GM12892 (cell line): ENCODE results near the gene DYNC1H1.
"Not testable (repeated sequence)": the region's sequence is repeated elsewhere in the genome, so short reads cannot be mapped to it uniquely, and the experiment has no call there.

Source experiments
- DNase-seq: peaks from one replicate; pipeline ENCODE4 v3.0.0; 2011; ENCODE audit not compliant: insufficient read length
- FAIRE-seq: peaks from 2 replicates; lab custom pipeline; 2011; peaks lifted over from hg19 to GRCh38; lab: Jason Lieb, UNC
- POLR2A ChIP-seq: IDR thresholded peaks from 2 replicates; pipeline ENCODE4 v1.6.1; 2011; ENCODE audit warnings: low read depth, low read length, control low read depth
- POLR2AphosphoS5 ChIP-seq: IDR thresholded peaks from 2 replicates; pipeline ENCODE4 v1.6.1; 2011; ENCODE audit warnings: low read depth, low read length, control low read depth
- TAF1 ChIP-seq: IDR thresholded peaks from 2 replicates; pipeline ENCODE4 v1.6.1; 2011; ENCODE audit warnings: low read depth, mild to moderate bottlenecking, control low read depth, low read length, borderline replicate concordance

Gene DYNC1H1

GRCh38 chr14:102066041-102066451, 101.7 kb downstream of the DYNC1H1 start:
- TF ChIP-seq POLR2AphosphoS5, result no peak
- TF ChIP-seq POLR2A, result no peak
- TF ChIP-seq TAF1, result no peak
- DNase-seq, result no peak
- no peak for FAIRE-seq

GRCh38 chr14:102071283-102071998, 107.1 kb downstream of the DYNC1H1 start:
- FAIRE-seq, result no peak
- no peak for TF ChIP-seq POLR2A
- DNase-seq, result no peak

- TF ChIP-seq POLR2A (no peak), TAF1 (no peak), POLR2AphosphoS5 (no peak)
- FAIRE-seq (no peak), DNase-seq (no peak)
Measured at GRCh38 chr14:102074415-102074964, 110.1 kb downstream of the DYNC1H1 start.

- DNase-seq, result no peak
- TF ChIP-seq POLR2A (no peak), TAF1 (no peak), POLR2AphosphoS5 (no peak)
- FAIRE-seq, result no peak
Measured at GRCh38 chr14:102075155-102075554, 110.8 kb downstream of the DYNC1H1 start.

GRCh38 chr14:102077382-102077709, 113.0 kb downstream of the DYNC1H1 start:
- FAIRE-seq, result no peak
- TF ChIP-seq POLR2A (no peak), TAF1 (no peak), POLR2AphosphoS5 (no peak)
- DNase-seq, result no peak

- not testable (repeated sequence) for DNase-seq, FAIRE-seq
Measured at GRCh38 chr14:102078361-102078791, 114.0 kb downstream of the DYNC1H1 start.

GRCh38 chr14:102078831-102079699, 114.7 kb downstream of the DYNC1H1 start:
- no peak for FAIRE-seq
- DNase-seq, result no peak
- TF ChIP-seq TAF1 (no peak), POLR2A (peak; percentile 60; the same call in 1 of the 2 replicates), POLR2AphosphoS5 (peak; percentile 62)

GRCh38 chr14:102079700-102079979, 115.3 kb downstream of the DYNC1H1 start:
- TF ChIP-seq POLR2A (no peak), POLR2AphosphoS5 (0 out of 2 replicates have a peak, but pooled peaks have one; percentile 9)
- DNase-seq (no peak), FAIRE-seq (no peak)

- DNase-seq, result no peak
- TF ChIP-seq POLR2A, result peak; percentile 40; the same call in 1 of the 2 replicates
- peak; percentile 56 for TF ChIP-seq POLR2AphosphoS5
- TF ChIP-seq TAF1, result no peak
- FAIRE-seq, result no peak
Measured at GRCh38 chr14:102080183-102081080, 116.1 kb downstream of the DYNC1H1 start.

- no peak for TF ChIP-seq TAF1
- TF ChIP-seq POLR2AphosphoS5, result no peak
- no peak for TF ChIP-seq POLR2A
- DNase-seq, result no peak
- FAIRE-seq, result no peak
Measured at GRCh38 chr14:102081231-102082080, 117.1 kb downstream of the DYNC1H1 start.

GRCh38 chr14:102084522-102084921, 120.1 kb downstream of the DYNC1H1 start:
- FAIRE-seq, DNase-seq: not testable (repeated sequence)
